IPS DF 4.7 (cell line): ENCODE results near the gene UBL3.
A peak's percentile ranks its signal among the peaks of the same experiment; 100 is the strongest.

Experiments
- DNase-seq: peaks from one replicate; pipeline ENCODE4 v3.0.0-alpha.2; 2013; ENCODE audit warnings: low spot score; ENCODE audit errors: extremely low read depth

UBL3 gene

GRCh38 chr13:29850213-29850898, at the start of gene UBL3:
UBL3 (minus strand) TSS chr13:29850617; CDS start chr13:29849538, 1,079 bp downstream.
- peak; percentile 72 for DNase-seq

- no peak for DNase-seq
Measured at GRCh38 chr13:29897102-29897501, 46.7 kb upstream of the UBL3 start.

- DNase-seq, result no peak
Measured at GRCh38 chr13:29893438-29893837, 43.0 kb upstream of the UBL3 start.

- no peak for DNase-seq
Measured at GRCh38 chr13:29892151-29892550, 41.7 kb upstream of the UBL3 start.

GRCh38 chr13:29889111-29889510, 38.7 kb upstream of the UBL3 start:
- DNase-seq, result no peak

GRCh38 chr13:29888306-29888705, 37.9 kb upstream of the UBL3 start:
- no peak for DNase-seq

- DNase-seq, result no peak
Measured at GRCh38 chr13:29887686-29888085, 37.3 kb upstream of the UBL3 start.

GRCh38 chr13:29887030-29887557, 36.7 kb upstream of the UBL3 start:
- no peak for DNase-seq

- no peak for DNase-seq
Measured at GRCh38 chr13:29886446-29886845, 36.0 kb upstream of the UBL3 start.

GRCh38 chr13:29885989-29886388, 35.6 kb upstream of the UBL3 start:
- no peak for DNase-seq

- no peak for DNase-seq
Measured at GRCh38 chr13:29884671-29885430, 34.4 kb upstream of the UBL3 start.

- DNase-seq, result no peak
Measured at GRCh38 chr13:29883941-29884518, 33.6 kb upstream of the UBL3 start.

GRCh38 chr13:29882076-29882475, 31.7 kb upstream of the UBL3 start:
- DNase-seq, result no peak

- no peak for DNase-seq
Measured at GRCh38 chr13:29878101-29878500, 27.7 kb upstream of the UBL3 start.

- no peak for DNase-seq
Measured at GRCh38 chr13:29877456-29878078, 27.1 kb upstream of the UBL3 start.

GRCh38 chr13:29875646-29876045, 25.2 kb upstream of the UBL3 start:
- DNase-seq, result no peak

- DNase-seq, result no peak
Measured at GRCh38 chr13:29868581-29868980, 18.2 kb upstream of the UBL3 start.

GRCh38 chr13:29865934-29866333, 15.5 kb upstream of the UBL3 start:
- DNase-seq, result no peak

GRCh38 chr13:29861694-29862110, 11.3 kb upstream of the UBL3 start:
- no peak for DNase-seq

GRCh38 chr13:29859971-29860370, 9.6 kb upstream of the UBL3 start:
- no peak for DNase-seq

GRCh38 chr13:29858667-29859066, 8.2 kb upstream of the UBL3 start:
- DNase-seq, result no peak

- no peak for DNase-seq
Measured at GRCh38 chr13:29858231-29858630, 7.8 kb upstream of the UBL3 start.
